K562 (cell line): ENCODE results near the gene PTGES3. TPM values are rescaled to one million over a fixed set of nuclear protein-coding genes. Genes with fewer than 3 reads are reported as not detected.
A peak's percentile ranks its signal among the peaks of the same experiment; 100 is the strongest.

ENCODE experiments used
- ATAC-seq: fragments of 200-7000 bp; cut with Tn5 transposase; 3 replicates; pipeline ENCODE4 v1.9.1; 2020; ENCODE audit warnings: moderate library complexity
- BruUV-seq: library from RNA; stranded (reverse); fragments of 400-500 nt; replicated peaks from 2 replicates; lab custom pipeline; 2021; lab: Mats Ljungman, UMichigan
- CTCF ChIA-PET: fragments of 300-600 bp; formaldehyde crosslinking; extraction: SDS; loops from one replicate; lab custom pipeline; 2021; ENCODE audit warnings: low intra/inter-chr PET ratio; lab: Yijun Ruan, JAX
- POLR2A ChIA-PET: fragments of 300-600, 350-650 bp; sonication (Branson Sonifier 250); formaldehyde crosslinking; extraction: SDS; loops from one replicate; lab custom pipeline; 2021; ENCODE audit warnings: antibody characterized with exemption, inconsistent platforms; lab: Yijun Ruan, JAX
- DNase-seq, 4 experiments: peaks; one replicate each; pipeline versions ENCODE4 v3.0.0 to v3.0.0-alpha.2; 2011 to 2018; ENCODE audit warnings: low spot score in 3 of 4, mixed read lengths in 3 of 4; ENCODE audit errors: extremely low read depth in 1 of 4
- FAIRE-seq: peaks from 2 replicates; lab custom pipeline; 2011; peaks lifted over from hg19 to GRCh38; lab: Jason Lieb, UNC
- H2AFZ ChIP-seq: 2 replicates; pipeline ENCODE4 v1.6.0; 2011; ENCODE audit warnings: low read depth, low read length, control low read depth, inconsistent platforms
- H3K27ac ChIP-seq: fragments of 200-600 bp; 3 replicates; pipeline ENCODE4 v1.8.0; 2011; ENCODE audit warnings: low read depth, mild to moderate bottlenecking, control low read depth, inconsistent platforms, low read length, moderate library complexity, mixed read lengths; ENCODE audit errors: extremely low read depth
- H3K27me3 ChIP-seq, 2 experiments: fragments of 300-600 bp in 1 of 2; 2 replicates in 1 of 2; 3 replicates in 1 of 2; pipeline versions ENCODE4 v1.6.0 to v1.8.0; 2011; ENCODE audit warnings: inconsistent platforms in 2 of 2, low read length in 2 of 2, mild to moderate bottlenecking in 1 of 2, mixed read lengths in 1 of 2, moderate library complexity in 1 of 2; ENCODE audit not compliant: control insufficient read depth in 2 of 2, insufficient read depth in 2 of 2
- H3K36me3 ChIP-seq: fragments of 300-600 bp; 3 replicates; pipeline ENCODE4 v1.8.0; 2011; ENCODE audit warnings: mild to moderate bottlenecking, low read length, inconsistent platforms; ENCODE audit not compliant: control insufficient read depth, insufficient read depth
- H3K4me1 ChIP-seq, 2 experiments: fragments of 200-600 bp in 1 of 2; replicated peaks in 1 of 2; 2 replicates in 1 of 2; 3 replicates in 1 of 2; pipeline versions ENCODE4 v1.5.1 to v1.8.0; 2011; ENCODE audit warnings: inconsistent platforms in 2 of 2, low read length in 2 of 2, mild to moderate bottlenecking in 1 of 2, mixed read lengths in 1 of 2, moderate library complexity in 1 of 2; ENCODE audit not compliant: control insufficient read depth in 2 of 2, insufficient read depth in 2 of 2
- H3K4me2 ChIP-seq: 2 replicates; pipeline ENCODE4 v1.6.1; 2011; ENCODE audit warnings: low read length, control low read depth, inconsistent platforms, mixed read lengths; ENCODE audit not compliant: insufficient read depth
- H3K4me3 ChIP-seq: fragments of 200-600 bp; sonication (generic), shearing (Covaris generic); 2 replicates; pipeline ENCODE4 v1.5.1; 2016; ENCODE audit warnings: control low read depth, inconsistent platforms
- H3K79me2 ChIP-seq: fragments of 200-600 bp; 3 replicates; pipeline ENCODE4 v1.8.0; 2011; ENCODE audit warnings: low read length, inconsistent platforms; ENCODE audit not compliant: control insufficient read depth, insufficient read depth
- H3K9ac ChIP-seq, 2 experiments: 2 replicates each; pipeline versions ENCODE4 v1.6.0 to v1.6.1; 2011; ENCODE audit warnings: low read depth in 2 of 2, low read length in 2 of 2, control low read depth in 1 of 2, inconsistent platforms in 1 of 2, mild to moderate bottlenecking in 1 of 2, mixed read lengths in 1 of 2; ENCODE audit not compliant: insufficient read depth in 1 of 2
- H3K9me1 ChIP-seq: one replicate; pipeline ENCODE4 v1.6.0; 2011; ENCODE audit warnings: inconsistent platforms, mild to moderate bottlenecking, low read length, moderate library complexity; ENCODE audit not compliant: control insufficient read depth, insufficient read depth
- H3K9me3 ChIP-seq: replicated peaks from 2 replicates; pipeline ENCODE4 v1.5.1; 2011; ENCODE audit warnings: low read depth, low read length, inconsistent platforms; ENCODE audit not compliant: control insufficient read depth, insufficient read depth
- H4K20me1 ChIP-seq: replicated peaks from 2 replicates; pipeline ENCODE4 v1.6.1; 2011; ENCODE audit warnings: low read length, inconsistent platforms, mixed read lengths; ENCODE audit not compliant: control insufficient read depth, insufficient read depth
- GABPA ChIP-seq: fragments of 200-800 bp; sonication (Bioruptor generic); conservative IDR thresholded peaks from 2 replicates; pipeline ENCODE4 v1.6.1; 2016; ENCODE audit warnings: low read depth, missing genetic modification characterization, missing compliant biosample characterization
- HMGN3 ChIP-seq: IDR thresholded peaks from 2 replicates; pipeline ENCODE4 v1.6.1; 2011; ENCODE audit warnings: borderline replicate concordance, low read depth, mild to moderate bottlenecking, mixed read lengths, low read length; ENCODE audit not compliant: insufficient read length; ENCODE audit errors: extremely low read depth
- KDM5B ChIP-seq: fragments of 200-600 bp; sonication (generic); IDR thresholded peaks from 2 replicates; pipeline ENCODE4 v1.6.1; 2012; ENCODE audit warnings: low read depth, mild to moderate bottlenecking, moderate library complexity, low read length, control low read depth, inconsistent platforms; ENCODE audit not compliant: insufficient replicate concordance
- LCOR ChIP-seq: sonication (generic); formaldehyde crosslinking; IDR thresholded peaks from 2 replicates; pipeline ENCODE4 v1.8.0; 2022; ENCODE audit warnings: mild to moderate bottlenecking, missing genetic modification reagents
- TSC22D4 ChIP-seq: fragments of 450-650 bp; IDR thresholded peaks from 2 replicates; pipeline ENCODE4 v1.6.1; 2016; ENCODE audit warnings: missing genetic modification characterization, missing biosample characterization, control low read depth
- UBTF ChIP-seq, 2 experiments: IDR thresholded peaks; 2 replicates each; pipeline ENCODE4 v1.6.1; 2012; ENCODE audit warnings: improper control_type of control experiment in 2 of 2, low read depth in 2 of 2, low read length in 2 of 2, borderline replicate concordance in 1 of 2
- USF2 ChIP-seq: sonication (generic); formaldehyde crosslinking; IDR thresholded peaks from 2 replicates; pipeline ENCODE4 v1.5.0; 2020; ENCODE audit warnings: missing genetic modification reagents
- YY1 ChIP-seq, 3 experiments: IDR thresholded peaks; 2 replicates each; pipeline ENCODE4 v1.6.1; 2011; ENCODE audit warnings: low read length in 2 of 3, mild to moderate bottlenecking in 2 of 3, moderate library complexity in 2 of 3, borderline replicate concordance in 1 of 3, control low read depth in 1 of 3, low read depth in 1 of 3; ENCODE audit not compliant: insufficient read depth in 3 of 3, insufficient replicate concordance in 2 of 3, control insufficient read depth in 1 of 3, insufficient read length in 1 of 3; ENCODE audit errors: extremely low read depth in 1 of 3
- ZBTB43 ChIP-seq: sonication (generic); formaldehyde crosslinking; IDR thresholded peaks from 2 replicates; pipeline ENCODE4 v1.8.0; 2023; ENCODE audit warnings: mild to moderate bottlenecking, missing genetic modification reagents
- ZNF609 ChIP-seq: sonication (generic); formaldehyde crosslinking; IDR thresholded peaks from 2 replicates; pipeline ENCODE4 v1.8.1; 2023; ENCODE audit warnings: missing genetic modification reagents, mild to moderate bottlenecking, borderline replicate concordance
- ZNF785 ChIP-seq: fragments of 250-450 bp; sonication (Bioruptor Pico); IDR thresholded peaks from 2 replicates; pipeline ENCODE4 v1.4.0; 2020; ENCODE audit warnings: mild to moderate bottlenecking
- WGBS: fragments of 100-300 bp; shearing (Covaris generic); methylation state at CpG from one replicate; pipeline ENCODE4 v1.1.6; 2016; ENCODE audit warnings: low coverage, mixed read lengths; ENCODE audit not compliant: insufficient coverage; ENCODE audit errors: missing lambda C conversion rate; 5-methylcytosine and 5-hydroxymethylcytosine counted together
- in situ Hi-C: fragments of 300-500 bp; cut with MboI; formaldehyde crosslinking; loops from 4 replicates; pipeline ENCODE4 v1.15.0; 2018; ENCODE audit warnings: inconsistent platforms, mixed read lengths
- intact Hi-C: fragments of 100-400 bp; cut with micrococcal nuclease; formaldehyde crosslinking; loops from 2 replicates; pipeline ENCODE4 v1.14.2; 2022
- polyA plus RNA-seq, 8 experiments: library from polyadenylated mRNA; depleted of rRNA in 4 of 8; stranded (reverse) in 5 of 8; unstranded in 3 of 8; fragments of >200 nt; fragmentation: Nextera tagmentation in 2 of 8; fragmentation: Illumina TruSeq in 1 of 8; extraction: Ambion mirVana in 2 of 8; extraction: Trizol in 1 of 8; gene quantifications; 2 replicates each; pipeline versions ENCODE4 v1.2.1 to v1.2.3, GENCODE V29; 2011 to 2014; ENCODE audit warnings: inconsistent platforms in 1 of 8, missing spikeins in 1 of 8
- total RNA-seq, 7 experiments: library from RNA; depleted of rRNA in 6 of 7; stranded (reverse); fragments of >200 nt in 6 of 7; fragmentation: Illumina TruSeq in 2 of 7; extraction: Trizol in 2 of 7; gene quantifications; 2 replicates each; pipeline versions ENCODE4 v1.2.1 to v1.2.3, GENCODE V29; 2011 to 2021; ENCODE audit warnings: low replicate concordance in 1 of 7

Gene PTGES3
- total and polyA plus RNA-seq, 9 of the 15 experiments (the other 6 are each of a cell fraction or from before 2014, with no cell fraction given): 163 to 501 (median 213) TPM

- in situ Hi-C loops: no loop called here
- CTCF ChIA-PET: no interaction called here
- TF ChIP-seq LCOR (CRISPR knock-in tag) (peak; percentile 17; the same call in 1 of the 2 replicates), USF2 (no peak), ZNF609 (CRISPR knock-in tag) (no peak), HMGN3 (no peak), ZNF785 (CRISPR knock-in tag) (no peak), TSC22D4 (tag) (no peak), KDM5B (peak; percentile 57), UBTF (IDR thresholded peaks at IDR 0.05; ENCODE audit: borderline replicate concordance in 1 of 2, low read depth in 2 of 2, low read length in 2 of 2) (no peak), GABPA (no peak), ZBTB43 (CRISPR knock-in tag) (no peak), YY1 (IDR thresholded peaks at IDR 0.05; ENCODE audit: borderline replicate concordance in 1 of 3, control insufficient read depth in 1 of 3, extremely low read depth in 1 of 3, insufficient read depth in 3 of 3, insufficient read length in 1 of 3, insufficient replicate concordance in 2 of 3, low read depth in 1 of 3, low read length in 2 of 3) (no peak)
Observed at GRCh38 chr12:56688846-56689109, 694 bp upstream of the PTGES3 start.

More at GRCh38 chr12:56688846-56689109, 694 bp upstream of the PTGES3 start:
- peaks cover 30% of the 10 kb centered on the region for H3K36me3 ChIP-seq
- ATAC-seq (no peak), FAIRE-seq (no peak), DNase-seq (peak in 1 of 4 experiments; percentile 54)
- H3K4me2 ChIP-seq: peak overlapping the region; percentile 94
- no peaks in the 10 kb centered on the region for H3K9me1 ChIP-seq
- TSS peak; percentile 98 for BruUV-seq
- POLR2A ChIA-PET: interaction anchor here (0.6 to 4.4 kb wide), 18 partner anchors 10 to 439 kb away, joined by 3 to 25 read pairs (median 6); partner anchors contain the start of genes ATP5F1B, LRP1, NACA and PRIM1
- H3K4me3 ChIP-seq: peak overlapping the region; percentile 49
- H3K4me1 ChIP-seq: peaks cover 0 to 23% of the 10 kb centered on the region in 2 experiments; a peak in 4 of 5 replicates
- 2% methylated on average over 7 of the region's 7 CpGs for WGBS
- H2AFZ ChIP-seq: peak overlapping the region; percentile 77
- peaks cover 11% of the 10 kb centered on the region for H4K20me1 ChIP-seq
- intact Hi-C loops: loop anchor here (1.0 to 2.0 kb wide), 4 partner anchors 11 to 64 kb away; partner anchors contain the start of genes NACA and PRIM1
- H3K9ac ChIP-seq: peak overlapping the region; percentile 95 to 99
- H3K27me3 ChIP-seq: no peaks in the 10 kb centered on the region
- no peaks in the 10 kb centered on the region for H3K9me3 ChIP-seq
- peak overlapping the region; percentile 99 for H3K27ac ChIP-seq
- H3K79me2 ChIP-seq: peaks cover 60% of the 10 kb centered on the region
